Natural killer cell (primary cell): ENCODE results near the gene MT1H. TPM values are rescaled to one million over a fixed set of nuclear protein-coding genes. Genes with fewer than 3 reads are reported as not detected.
A peak's percentile ranks its signal among the peaks of the same experiment; 100 is the strongest.
"Not testable (repeated sequence)": the region's sequence is repeated elsewhere in the genome, so short reads cannot be mapped to it uniquely, and the experiment has no call there.

ENCODE experiments used
- ATAC-seq, 3 donors: fragments of 150-1000 bp in 2 of 3; fragments of 200-7000 bp in 1 of 3; cut with Tn5 transposase; 1 replicate in 1 of 3; 2 replicates in 2 of 3; pipeline ENCODE4 v1.10.0; 2021; ENCODE audit warnings: mild to moderate bottlenecking in 2 of 3, moderate library complexity in 2 of 3
- DNase-seq, 2 donors: peaks; one replicate each; pipeline versions ENCODE4 v3.0.0 to v3.0.0-alpha.2; 2013 to 2021; ENCODE audit warnings: mixed read lengths in 1 of 2
- H3K27ac ChIP-seq: one replicate; pipeline ENCODE4 v1.5.1; 2013; ENCODE audit warnings: mild to moderate bottlenecking, low read length
- H3K27me3 ChIP-seq: one replicate; pipeline ENCODE4 v1.6.1; 2013; ENCODE audit warnings: low read length; ENCODE audit not compliant: control insufficient read depth, insufficient read depth
- H3K36me3 ChIP-seq: one replicate; pipeline ENCODE4 v1.6.1; 2013; ENCODE audit warnings: low read length; ENCODE audit not compliant: control insufficient read depth, insufficient read depth
- H3K4me1 ChIP-seq: one replicate; pipeline ENCODE4 v1.6.1; 2013; ENCODE audit warnings: low read length; ENCODE audit not compliant: control insufficient read depth, insufficient read depth
- H3K4me3 ChIP-seq: one replicate; pipeline ENCODE4 v1.5.1; 2013; ENCODE audit warnings: low read length
- H3K9me3 ChIP-seq: one replicate; pipeline ENCODE4 v1.6.1; 2013; ENCODE audit warnings: low read length; ENCODE audit not compliant: control insufficient read depth, insufficient read depth
- H3K27ac Mint-ChIP-seq, 2 donors: one replicate each; pipeline ENCODE4 v1.8.0; 2022; ENCODE audit warnings: mild to moderate bottlenecking in 2 of 2, mixed read lengths in 2 of 2, moderate library complexity in 1 of 2
- H3K27me3 Mint-ChIP-seq, 2 donors: one replicate each; pipeline ENCODE4 v1.8.0; 2022; ENCODE audit warnings: low read depth in 2 of 2, mixed read lengths in 2 of 2
- H3K36me3 Mint-ChIP-seq: one replicate; pipeline ENCODE4 v1.8.0; 2022; ENCODE audit warnings: mixed read lengths
- H3K4me1 Mint-ChIP-seq, 2 donors: one replicate each; pipeline ENCODE4 v1.8.0; 2022; ENCODE audit warnings: mixed read lengths in 2 of 2
- H3K4me3 Mint-ChIP-seq: one replicate; pipeline ENCODE4 v1.8.0; 2022; ENCODE audit warnings: mild to moderate bottlenecking, moderate library complexity, mixed read lengths
- H3K9me3 Mint-ChIP-seq, 2 donors: one replicate each; pipeline ENCODE4 v1.8.0; 2022; ENCODE audit warnings: mixed read lengths in 2 of 2
- CTCF ChIP-seq: fragments of 200-600 bp; IDR thresholded peaks from one replicate; pipeline ENCODE4 v1.8.0; 2022; ENCODE audit warnings: antibody characterized with exemption
- WGBS: methylation state at CpG from one replicate; pipeline ENCODE4 v1.1.7; 2013; ENCODE audit warnings: missing lambda C conversion rate; ENCODE audit not compliant: insufficient coverage; 5-methylcytosine and 5-hydroxymethylcytosine counted together
- intact Hi-C: fragments of 100-400 bp; cut with micrococcal nuclease; formaldehyde crosslinking; loops from one replicate; pipeline ENCODE4 v1.14.2; 2022
- total RNA-seq, 4 donors: library from RNA; stranded (reverse); fragments of 120-200 nt in 1 of 4; gene quantifications; one replicate each; pipeline versions ENCODE4 v1.2.3 to v1.2.4, GENCODE V29; 2013 to 2022

MT1H gene
- not detected for total RNA-seq
- not detected for total RNA-seq (2013)

DNA sequence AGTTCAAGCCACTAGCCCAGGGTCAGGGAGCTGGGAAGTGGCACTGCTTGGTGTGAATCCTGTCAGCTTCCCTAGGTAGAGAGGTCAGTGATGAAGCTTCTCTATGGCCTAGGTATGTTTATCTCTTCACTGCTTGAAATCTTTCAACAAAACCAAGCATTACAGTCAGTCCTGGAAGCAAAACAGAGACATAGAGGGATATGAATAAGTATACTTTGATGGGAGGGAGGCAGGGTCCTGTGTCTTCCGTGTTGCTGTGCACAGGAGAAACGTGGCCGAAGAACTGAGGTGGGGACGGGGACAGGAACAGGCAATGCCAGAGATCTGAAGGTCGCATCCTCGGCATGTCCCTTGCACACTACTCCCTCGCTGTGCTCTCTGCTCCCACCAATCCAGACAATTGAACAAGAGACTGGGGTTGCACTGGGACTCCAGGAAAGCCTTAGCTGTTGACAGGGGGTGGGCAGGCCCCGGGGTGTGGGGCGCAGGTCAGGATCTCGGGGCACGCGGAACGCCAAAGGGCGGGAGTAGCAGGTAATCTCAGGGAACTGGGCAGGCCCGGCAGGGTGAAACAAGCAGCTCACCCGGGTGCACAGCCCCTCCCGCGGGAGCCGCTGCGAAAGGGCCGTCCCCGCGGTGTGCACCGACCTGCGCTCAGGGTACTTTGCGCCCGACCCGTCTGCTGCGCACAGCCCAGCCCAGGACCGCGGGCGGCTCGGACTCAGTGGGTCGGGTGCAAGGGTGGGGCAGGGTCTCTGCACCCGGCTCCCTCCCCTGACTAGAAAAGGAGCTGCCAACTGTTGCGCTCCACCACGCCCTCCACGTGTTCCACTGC lies at the start of gene MT1H:
Gene MT1H, plus strand, starts transcription at position 810 of the 835 bp plus-strand sequence. CDS start 71 bp downstream, outside the sequence.
- DNase-seq (peak in 1 of 2 donors; percentile 12), ATAC-seq (no peak)
- no peaks in the 10 kb centered on the region for H3K36me3 ChIP-seq
- WGBS: 11% methylated on average over 38 of the region's 38 CpGs
- Mint-ChIP-seq H3K9me3 (no peaks in the 10 kb centered on the region), H3K4me1 (peaks cover 0 to 20% of the 10 kb centered on the region in 2 donors), H3K27me3 (peaks cover 69 to 87% of the 10 kb centered on the region in 2 donors), H3K36me3 (no peaks in the 10 kb centered on the region), H3K27ac (no peak within 1 kb of the TSS), H3K4me3 (no peak within 1 kb of the TSS)
- no peak within 1 kb of the TSS for H3K27ac ChIP-seq
- no peak within 1 kb of the TSS for H3K4me3 ChIP-seq
- H3K27me3 ChIP-seq: peaks cover 37% of the 10 kb centered on the region
- intact Hi-C loops: no loop called here
- peaks cover 3% of the 10 kb centered on the region for H3K4me1 ChIP-seq
- TF ChIP-seq CTCF: no peak
- no peaks in the 10 kb centered on the region for H3K9me3 ChIP-seq

- intact Hi-C loops: no loop called here
- Mint-ChIP-seq H3K36me3 (no peaks in the 10 kb centered on the region), H3K4me3 (no peak overlapping the region), H3K4me1 (peaks cover 7 to 17% of the 10 kb centered on the region in 2 donors), H3K27me3 (peaks cover 34 to 53% of the 10 kb centered on the region in 2 donors), H3K27ac (no peak overlapping the region), H3K9me3 (no peaks in the 10 kb centered on the region)
- ATAC-seq (no peak), DNase-seq (no peak)
- H3K4me3 ChIP-seq: no peak overlapping the region
- H3K9me3 ChIP-seq: no peaks in the 10 kb centered on the region
- WGBS: 94% methylated on average over 7 of the region's 8 CpGs
- no peak for TF ChIP-seq CTCF
- H3K27me3 ChIP-seq: peaks cover 14% of the 10 kb centered on the region
- H3K4me1 ChIP-seq: peaks cover 19% of the 10 kb centered on the region
- no peaks in the 10 kb centered on the region for H3K36me3 ChIP-seq
- H3K27ac ChIP-seq: no peak overlapping the region
These were observed 49.2 kb upstream of the MT1H start for GRCh38 chr16:56620339-56620897.

DNA sequence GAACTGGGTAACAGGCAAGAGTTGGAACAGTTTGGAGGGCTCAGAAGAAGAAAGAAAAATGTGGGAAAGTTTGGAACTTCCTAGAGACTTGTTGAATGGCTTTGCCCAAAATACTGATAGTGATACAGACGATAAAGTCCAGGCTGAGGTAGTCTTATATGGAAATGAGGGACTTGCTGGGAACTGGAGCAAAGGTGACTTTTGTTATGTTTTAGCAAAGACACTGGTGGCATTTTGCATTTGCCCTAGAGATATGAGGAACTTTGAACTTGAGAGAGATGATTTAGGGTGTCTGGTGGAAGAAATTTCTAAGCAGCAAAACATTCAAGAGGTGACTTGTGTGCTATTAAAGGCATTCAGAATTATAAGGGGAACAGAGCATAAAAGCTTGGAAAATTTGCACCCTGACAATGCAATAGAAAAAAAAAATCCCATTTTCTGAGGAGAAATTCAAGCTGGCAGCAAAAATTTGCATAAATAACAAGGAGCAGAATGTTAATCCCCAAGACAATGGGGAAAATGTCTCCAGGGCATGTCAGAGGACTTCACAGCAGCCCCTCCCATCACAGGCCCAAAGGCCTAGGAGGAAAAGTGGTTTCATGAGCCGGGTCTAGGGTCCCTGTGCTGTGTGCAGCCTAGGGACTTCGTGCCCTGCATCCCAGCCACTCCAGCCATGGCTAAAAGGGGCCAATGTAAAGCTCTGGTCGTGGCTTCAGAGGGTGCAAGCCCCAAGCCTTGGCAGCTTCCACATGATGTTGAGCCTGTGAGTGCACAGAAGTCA lies 47.8 kb upstream of the MT1H start:
- 83% methylated on average over 4 of the region's 4 CpGs for WGBS
- H3K9me3 Mint-ChIP-seq, DNase-seq, H3K4me3 Mint-ChIP-seq, H3K27ac Mint-ChIP-seq, H3K36me3 ChIP-seq, H3K4me3 ChIP-seq, H3K36me3 Mint-ChIP-seq, intact Hi-C loops, ATAC-seq, H3K9me3 ChIP-seq, H3K27ac ChIP-seq: not testable (repeated sequence)
- Mint-ChIP-seq H3K4me1 (peaks cover 7 to 22% of the 10 kb centered on the region in 2 donors), H3K27me3 (peaks cover 42 to 60% of the 10 kb centered on the region in 2 donors)
- Histone ChIP-seq H3K27me3 (peaks cover 21% of the 10 kb centered on the region), H3K4me1 (peaks cover 25% of the 10 kb centered on the region)

DNA sequence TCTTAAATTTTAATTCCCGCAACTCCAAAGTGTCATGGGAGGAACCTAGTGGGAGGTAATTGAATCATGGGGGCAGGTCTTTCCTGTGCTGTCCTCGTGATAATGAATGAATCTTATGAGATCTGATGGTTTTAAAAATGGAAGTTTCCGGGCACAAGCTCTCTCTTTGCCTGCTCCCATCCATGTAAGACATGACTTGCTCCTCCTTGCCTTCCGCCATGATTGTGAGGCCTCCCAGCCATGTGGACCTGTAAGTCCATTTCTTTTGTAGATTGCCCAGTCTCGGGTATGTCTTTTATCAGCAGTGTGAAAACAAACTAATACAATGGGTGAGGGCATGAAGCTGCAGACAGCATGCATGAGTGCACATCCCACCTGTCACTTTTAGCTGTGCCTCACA lies 46.4 kb upstream of the MT1H start:
- ATAC-seq, intact Hi-C loops, H3K9me3 ChIP-seq, H3K9me3 Mint-ChIP-seq, H3K27ac ChIP-seq, DNase-seq, H3K27ac Mint-ChIP-seq, H3K4me3 Mint-ChIP-seq, H3K36me3 ChIP-seq, H3K4me3 ChIP-seq, H3K36me3 Mint-ChIP-seq: not testable (repeated sequence)
- Histone ChIP-seq H3K27me3 (peaks cover 18% of the 10 kb centered on the region), H3K4me1 (peaks cover 17% of the 10 kb centered on the region)
- WGBS: 96% methylated on average over 5 of the region's 5 CpGs
- peaks cover 40 to 52% of the 10 kb centered on the region in 2 donors for H3K27me3 Mint-ChIP-seq
- peaks cover 7 to 13% of the 10 kb centered on the region in 2 donors for H3K4me1 Mint-ChIP-seq
